Smooth muscle cell (in vitro differentiated cells): ENCODE results near the gene USO1. TPM values are rescaled to one million over a fixed set of nuclear protein-coding genes. Genes with fewer than 3 reads are reported as not detected.

ENCODE experiments used
- DNase-seq: peaks from one replicate; lab custom pipeline; 2025; ENCODE audit not compliant: unreplicated experiment; lab: John Stamatoyannopoulos, UW
- H2AFZ ChIP-seq: fragments of 200-600 bp; sonication (generic); 2 replicates; pipeline ENCODE4 v1.6.0; 2016; ENCODE audit warnings: antibody characterized with exemption, low read depth, mild to moderate bottlenecking
- H3F3A ChIP-seq: fragments of 200-600 bp; sonication (generic); 2 replicates; pipeline ENCODE4 v1.6.0; 2017; ENCODE audit warnings: antibody characterized with exemption, low read depth
- H3K27ac ChIP-seq: fragments of 200-600 bp; sonication (generic); 2 replicates; pipeline ENCODE4 v1.5.1; 2016; ENCODE audit warnings: low read depth, mild to moderate bottlenecking
- H3K27me3 ChIP-seq: fragments of 200-600 bp; sonication (generic); 2 replicates; pipeline ENCODE4 v1.6.1; 2016; ENCODE audit warnings: low read depth, mild to moderate bottlenecking
- H3K36me3 ChIP-seq: fragments of 200-600 bp; sonication (generic); 2 replicates; pipeline ENCODE4 v1.5.1; 2016; ENCODE audit warnings: low read depth
- H3K4me1 ChIP-seq: fragments of 200-600 bp; sonication (generic); 2 replicates; pipeline ENCODE4 v1.5.1; 2016; ENCODE audit warnings: low read depth
- H3K4me2 ChIP-seq: fragments of 200-600 bp; sonication (generic); 2 replicates; pipeline ENCODE4 v1.6.0; 2016; ENCODE audit warnings: mild to moderate bottlenecking
- H3K4me3 ChIP-seq: fragments of 200-600 bp; sonication (generic); 2 replicates; pipeline ENCODE4 v1.5.1; 2016; ENCODE audit warnings: mild to moderate bottlenecking
- H3K79me2 ChIP-seq: fragments of 200-600 bp; sonication (generic); 2 replicates; pipeline ENCODE4 v1.6.0; 2016; ENCODE audit warnings: low read depth, mild to moderate bottlenecking
- H3K9ac ChIP-seq: fragments of 200-600 bp; sonication (generic); 2 replicates; pipeline ENCODE4 v1.6.0; 2016; ENCODE audit warnings: low read depth
- H3K9me3 ChIP-seq: fragments of 200-600 bp; sonication (generic); replicated peaks from 2 replicates; pipeline ENCODE4 v1.5.1; 2016; ENCODE audit warnings: low read depth
- H4K20me1 ChIP-seq: fragments of 200-600 bp; sonication (generic); 2 replicates; pipeline ENCODE4 v1.6.0; 2016; ENCODE audit warnings: low read depth
- CTCF ChIP-seq: fragments of 200-600 bp; sonication (generic); IDR thresholded peaks from 2 replicates; pipeline ENCODE4 v1.5.1; 2017; ENCODE audit warnings: borderline replicate concordance, mild to moderate bottlenecking, antibody characterized with exemption; ENCODE audit not compliant: insufficient read depth, poor library complexity, severe bottlenecking
- WGBS: methylation state at CpG from one replicate; pipeline ENCODE4 v1.1.7; 2016; ENCODE audit warnings: low lambda C conversion rate; 5-methylcytosine and 5-hydroxymethylcytosine counted together
- polyA plus RNA-seq: library from polyadenylated mRNA; unstranded; fragments of >200 nt; fragmentation: Nextera tagmentation; extraction: Ambion mirVana; gene quantifications from 2 replicates; pipeline ENCODE4 v1.2.1, GENCODE V29; 2016
- total RNA-seq: library from RNA; depleted of rRNA; stranded (reverse); fragments of >200 nt; gene quantifications from 2 replicates; pipeline ENCODE4 v1.2.3, GENCODE V29; 2014

USO1 gene
- 94.6 and 111 TPM in 2 replicates for total RNA-seq
- 43.1 and 50.4 TPM in 2 replicates for polyA plus RNA-seq

DNA sequence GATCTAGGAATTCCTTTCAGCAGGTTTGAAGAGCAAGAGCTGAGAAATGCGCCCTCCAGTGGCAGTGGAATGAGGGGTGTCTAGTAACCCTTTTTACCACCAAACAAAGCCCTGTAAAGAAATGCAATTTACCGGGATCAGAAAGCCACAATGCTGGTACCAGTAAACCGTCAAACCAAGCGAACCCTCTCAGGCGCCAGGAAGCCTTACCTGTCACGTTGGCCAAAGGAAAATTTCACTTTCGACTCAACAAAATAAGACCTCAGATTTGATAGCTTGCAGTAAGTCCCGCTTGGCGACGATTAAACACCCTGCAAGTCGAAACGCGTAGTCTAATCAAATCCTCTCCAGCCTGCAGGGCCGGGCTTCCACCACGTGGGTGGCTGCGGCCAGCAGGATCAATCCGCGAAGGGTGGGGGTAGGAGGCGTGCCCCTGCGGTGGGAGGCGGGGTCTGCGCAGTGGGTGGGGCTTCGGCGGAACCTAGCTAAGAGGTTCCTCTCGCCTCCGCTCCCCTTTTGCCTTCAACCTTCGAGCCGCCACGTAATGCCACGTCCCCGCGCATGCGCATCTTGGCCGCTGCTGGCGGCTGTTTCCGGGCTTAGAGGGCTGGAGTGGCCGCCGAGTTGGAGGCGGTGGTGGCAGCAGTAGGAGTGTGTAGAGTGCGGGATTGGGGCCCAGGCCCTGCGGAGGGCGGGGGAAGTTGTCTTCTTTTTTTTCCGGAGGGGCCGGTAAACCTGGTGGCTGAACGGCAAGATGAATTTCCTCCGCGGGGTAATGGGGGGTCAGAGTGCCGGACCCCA lies at the start of gene USO1:
TSS of gene USO1 (plus strand) at position 512 of the 801 bp plus-strand sequence. CDS start at position 755, 243 bp downstream.
- H3K27me3 ChIP-seq: no peaks in the 10 kb centered on the region
- no peaks in the 10 kb centered on the region for H3K36me3 ChIP-seq
- H2AFZ ChIP-seq: peak within 1 kb of the TSS; percentile 20
- H3F3A ChIP-seq: peaks cover 9% of the 10 kb centered on the region
- DNase-seq: peak; percentile 96
- H3K4me1 ChIP-seq: peaks cover 25% of the 10 kb centered on the region
- peak within 1 kb of the TSS; percentile 95 for H3K9ac ChIP-seq
- WGBS: under 1% methylated on average over 45 of the region's 48 CpGs
- TF ChIP-seq CTCF: peak; percentile 73
- peaks cover 40% of the 10 kb centered on the region for H4K20me1 ChIP-seq
- H3K27ac ChIP-seq: peak within 1 kb of the TSS; percentile 91
- peaks cover 41% of the 10 kb centered on the region for H3K79me2 ChIP-seq
- H3K9me3 ChIP-seq: no peaks in the 10 kb centered on the region
- peak within 1 kb of the TSS; percentile 99 for H3K4me2 ChIP-seq
- H3K4me3 ChIP-seq: peak within 1 kb of the TSS; percentile 66

- Histone ChIP-seq H3K27me3 (no peaks in the 10 kb centered on the region), H3F3A (no peaks in the 10 kb centered on the region), H3K4me1 (peaks cover 27% of the 10 kb centered on the region), H3K79me2 (peaks cover 31% of the 10 kb centered on the region), H3K4me3 (no peak overlapping the region), H4K20me1 (peaks cover 23% of the 10 kb centered on the region), H3K9me3 (no peaks in the 10 kb centered on the region), H3K4me2 (no peak overlapping the region), H3K36me3 (no peaks in the 10 kb centered on the region), H3K9ac (no peak overlapping the region), H2AFZ (no peak overlapping the region), H3K27ac (no peak overlapping the region)
- WGBS: 73% methylated on average over 11 of the region's 11 CpGs
- no peak for TF ChIP-seq CTCF
- DNase-seq: no peak
Measured at GRCh38 chr4:75675004-75675531, 49.3 kb upstream of the USO1 start.

DNA sequence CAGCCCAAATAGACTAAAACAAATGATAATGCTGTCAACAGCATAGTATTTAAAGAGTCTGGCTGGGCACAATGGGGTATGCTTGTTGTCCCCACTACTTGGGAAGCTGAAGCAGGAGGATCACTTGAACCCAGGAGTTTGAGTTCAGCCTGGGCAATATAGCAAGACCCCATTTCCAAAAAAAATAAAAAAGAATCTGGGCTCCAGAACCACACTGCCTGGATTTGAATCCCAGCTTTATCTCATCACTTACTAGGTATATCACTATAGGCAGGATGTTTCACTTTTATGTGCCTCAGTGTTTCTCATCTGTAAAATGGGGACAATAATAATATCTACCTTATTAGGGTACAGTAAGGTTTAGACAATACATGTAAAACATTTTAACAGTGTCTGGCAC lies 45.9 kb upstream of the USO1 start:
- H3K27me3 ChIP-seq: no peaks in the 10 kb centered on the region
- no peak for TF ChIP-seq CTCF
- no peaks in the 10 kb centered on the region for H3K9me3 ChIP-seq
- H3K27ac ChIP-seq: no peak overlapping the region
- no peaks in the 10 kb centered on the region for H3F3A ChIP-seq
- H3K4me3 ChIP-seq: no peak overlapping the region
- no peaks in the 10 kb centered on the region for H3K36me3 ChIP-seq
- peaks cover 7% of the 10 kb centered on the region for H3K4me1 ChIP-seq
- no peak overlapping the region for H3K9ac ChIP-seq
- H3K4me2 ChIP-seq: no peak overlapping the region
- no peak overlapping the region for H2AFZ ChIP-seq
- H4K20me1 ChIP-seq: no peaks in the 10 kb centered on the region
- DNase-seq: no peak
- no peaks in the 10 kb centered on the region for H3K79me2 ChIP-seq
